22Rv1 (cell line): ENCODE results near the gene PRPS1L1.

Source experiments
- ZFX ChIP-seq: fragments of 450-650 bp; IDR thresholded peaks from 2 replicates; pipeline ENCODE4 v1.6.1; 2017; ENCODE audit warnings: antibody characterized with exemption, borderline replicate concordance
- TF ChIP-seq, protein P1 (sequence below): fragments of 450-650 bp; IDR thresholded peaks from 2 replicates; pipeline ENCODE4 v1.5.1; 2017; ENCODE audit warnings: mild to moderate bottlenecking

- TF ChIP-seq, protein P1, sequence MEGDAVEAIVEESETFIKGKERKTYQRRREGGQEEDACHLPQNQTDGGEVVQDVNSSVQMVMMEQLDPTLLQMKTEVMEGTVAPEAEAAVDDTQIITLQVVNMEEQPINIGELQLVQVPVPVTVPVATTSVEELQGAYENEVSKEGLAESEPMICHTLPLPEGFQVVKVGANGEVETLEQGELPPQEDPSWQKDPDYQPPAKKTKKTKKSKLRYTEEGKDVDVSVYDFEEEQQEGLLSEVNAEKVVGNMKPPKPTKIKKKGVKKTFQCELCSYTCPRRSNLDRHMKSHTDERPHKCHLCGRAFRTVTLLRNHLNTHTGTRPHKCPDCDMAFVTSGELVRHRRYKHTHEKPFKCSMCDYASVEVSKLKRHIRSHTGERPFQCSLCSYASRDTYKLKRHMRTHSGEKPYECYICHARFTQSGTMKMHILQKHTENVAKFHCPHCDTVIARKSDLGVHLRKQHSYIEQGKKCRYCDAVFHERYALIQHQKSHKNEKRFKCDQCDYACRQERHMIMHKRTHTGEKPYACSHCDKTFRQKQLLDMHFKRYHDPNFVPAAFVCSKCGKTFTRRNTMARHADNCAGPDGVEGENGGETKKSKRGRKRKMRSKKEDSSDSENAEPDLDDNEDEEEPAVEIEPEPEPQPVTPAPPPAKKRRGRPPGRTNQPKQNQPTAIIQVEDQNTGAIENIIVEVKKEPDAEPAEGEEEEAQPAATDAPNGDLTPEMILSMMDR, result no peak
- no peak for TF ChIP-seq ZFX
Measured at GRCh38 chr7:18030758-18031157, 3.1 kb upstream of the PRPS1L1 start.
